ENCODE data around the gene CABP7.

The CABP7 gene

GRCh38 chr22:29710922-29711593 lies 8.7 kb upstream of the CABP7 start:
- Histone ChIP-seq H3K27ac (ENCODE audit: low read depth, low read length) (no peak overlapping the region), H3K9me3 (ENCODE audit: control insufficient read depth in 5 of 5, low read length in 5 of 5) (no peaks in the 10 kb centered on the region), H3K36me3 (ENCODE audit: control insufficient read depth in 5 of 5, insufficient read depth in 5 of 5, low read length in 5 of 5) (no peaks in the 10 kb centered on the region), H3K4me3 (ENCODE audit: low read depth in 1 of 5, low read length in 5 of 5) (no peak overlapping the region), H3K4me1 (ENCODE audit: control insufficient read depth in 5 of 5, insufficient read depth in 5 of 5, low read length in 5 of 5) (peaks cover 0 to 6% (median 0%) of the 10 kb centered on the region in 5 donors), H3K9ac (ENCODE audit: low read length in 5 of 5) (no peak overlapping the region), H3K27me3 (ENCODE audit: control insufficient read depth in 5 of 5, insufficient read depth in 4 of 5, low read length in 5 of 5) (peaks cover 19 to 51% (median 43%) of the 10 kb centered on the region in 5 donors)

GRCh38 chr22:29712119-29712518 lies 7.7 kb upstream of the CABP7 start:
- H3K9ac ChIP-seq (ENCODE audit: low read length in 5 of 5), result no peak overlapping the region
- peaks cover 13 to 41% (median 38%) of the 10 kb centered on the region in 5 donors for H3K27me3 ChIP-seq (ENCODE audit: control insufficient read depth in 5 of 5, insufficient read depth in 4 of 5, low read length in 5 of 5)
- H3K27ac ChIP-seq (ENCODE audit: low read depth, low read length), result no peak overlapping the region
- no peaks in the 10 kb centered on the region for H3K36me3 ChIP-seq (ENCODE audit: control insufficient read depth in 5 of 5, insufficient read depth in 5 of 5, low read length in 5 of 5)
- H3K4me1 ChIP-seq (ENCODE audit: control insufficient read depth in 5 of 5, insufficient read depth in 5 of 5, low read length in 5 of 5), result peaks cover 0 to 6% (median 0%) of the 10 kb centered on the region in 5 donors
- H3K9me3 ChIP-seq (ENCODE audit: control insufficient read depth in 5 of 5, low read length in 5 of 5), result no peaks in the 10 kb centered on the region
- H3K4me3 ChIP-seq (ENCODE audit: low read depth in 1 of 5, low read length in 5 of 5), result no peak overlapping the region

- Histone ChIP-seq H3K9me3 (ENCODE audit: control insufficient read depth in 5 of 5, low read length in 5 of 5) (no peaks in the 10 kb centered on the region), H3K4me1 (ENCODE audit: control insufficient read depth in 5 of 5, insufficient read depth in 5 of 5, low read length in 5 of 5) (peaks cover 0 to 6% (median 0%) of the 10 kb centered on the region in 5 donors), H3K9ac (ENCODE audit: low read length in 5 of 5) (no peak overlapping the region), H3K27ac (ENCODE audit: low read depth, low read length) (no peak overlapping the region), H3K4me3 (ENCODE audit: low read depth in 1 of 5, low read length in 5 of 5) (no peak overlapping the region), H3K27me3 (ENCODE audit: control insufficient read depth in 5 of 5, insufficient read depth in 4 of 5, low read length in 5 of 5) (peaks cover 15 to 42% (median 39%) of the 10 kb centered on the region in 5 donors), H3K36me3 (ENCODE audit: control insufficient read depth in 5 of 5, insufficient read depth in 5 of 5, low read length in 5 of 5) (no peaks in the 10 kb centered on the region)
These were observed 6.6 kb upstream of the CABP7 start for GRCh38 chr22:29713156-29713727.

GRCh38 chr22:29715240-29715639 lies 4.6 kb upstream of the CABP7 start:
- Histone ChIP-seq H3K9me3 (ENCODE audit: control insufficient read depth in 5 of 5, low read length in 5 of 5) (no peaks in the 10 kb centered on the region), H3K27me3 (ENCODE audit: control insufficient read depth in 5 of 5, insufficient read depth in 4 of 5, low read length in 5 of 5) (peaks cover 29 to 54% (median 46%) of the 10 kb centered on the region in 5 donors), H3K27ac (ENCODE audit: low read depth, low read length) (no peak overlapping the region), H3K9ac (ENCODE audit: low read length in 5 of 5) (no peak overlapping the region), H3K4me3 (ENCODE audit: low read depth in 1 of 5, low read length in 5 of 5) (no peak overlapping the region), H3K4me1 (ENCODE audit: control insufficient read depth in 5 of 5, insufficient read depth in 5 of 5, low read length in 5 of 5) (peaks cover 0 to 9% (median 3%) of the 10 kb centered on the region in 5 donors), H3K36me3 (ENCODE audit: control insufficient read depth in 5 of 5, insufficient read depth in 5 of 5, low read length in 5 of 5) (no peaks in the 10 kb centered on the region)

- Histone ChIP-seq H3K27me3 (ENCODE audit: control insufficient read depth in 5 of 5, insufficient read depth in 4 of 5, low read length in 5 of 5) (peaks cover 29 to 49% (median 43%) of the 10 kb centered on the region in 5 donors), H3K4me3 (ENCODE audit: low read depth in 1 of 5, low read length in 5 of 5) (no peak overlapping the region), H3K27ac (ENCODE audit: low read depth, low read length) (no peak overlapping the region), H3K9ac (ENCODE audit: low read length in 5 of 5) (no peak overlapping the region), H3K36me3 (ENCODE audit: control insufficient read depth in 5 of 5, insufficient read depth in 5 of 5, low read length in 5 of 5) (no peaks in the 10 kb centered on the region), H3K4me1 (ENCODE audit: control insufficient read depth in 5 of 5, insufficient read depth in 5 of 5, low read length in 5 of 5) (peaks cover 0 to 7% (median 3%) of the 10 kb centered on the region in 5 donors), H3K9me3 (ENCODE audit: control insufficient read depth in 5 of 5, low read length in 5 of 5) (no peaks in the 10 kb centered on the region)
These were observed 4.1 kb upstream of the CABP7 start for GRCh38 chr22:29715705-29716104.

- no peak overlapping the region for H3K27ac ChIP-seq (ENCODE audit: low read depth, low read length)
- no peaks in the 10 kb centered on the region for H3K36me3 ChIP-seq (ENCODE audit: control insufficient read depth in 5 of 5, insufficient read depth in 5 of 5, low read length in 5 of 5)
- H3K9me3 ChIP-seq (ENCODE audit: control insufficient read depth in 5 of 5, low read length in 5 of 5), result no peaks in the 10 kb centered on the region
- peaks cover 0 to 3% (median 3%) of the 10 kb centered on the region in 5 donors for H3K4me1 ChIP-seq (ENCODE audit: control insufficient read depth in 5 of 5, insufficient read depth in 5 of 5, low read length in 5 of 5)
- H3K4me3 ChIP-seq (ENCODE audit: low read depth in 1 of 5, low read length in 5 of 5), result no peak overlapping the region
- H3K9ac ChIP-seq (ENCODE audit: low read length in 5 of 5), result no peak overlapping the region
- peaks cover 34 to 55% (median 53%) of the 10 kb centered on the region in 5 donors for H3K27me3 ChIP-seq (ENCODE audit: control insufficient read depth in 5 of 5, insufficient read depth in 4 of 5, low read length in 5 of 5)
These were observed 2.8 kb upstream of the CABP7 start for GRCh38 chr22:29716814-29717545.

- Histone ChIP-seq H3K9ac (ENCODE audit: low read length in 5 of 5) (no peak overlapping the region), H3K4me1 (ENCODE audit: control insufficient read depth in 5 of 5, insufficient read depth in 5 of 5, low read length in 5 of 5) (peaks cover 0 to 3% (median 3%) of the 10 kb centered on the region in 5 donors), H3K9me3 (ENCODE audit: control insufficient read depth in 5 of 5, low read length in 5 of 5) (no peaks in the 10 kb centered on the region), H3K27ac (ENCODE audit: low read depth, low read length) (no peak overlapping the region), H3K27me3 (ENCODE audit: control insufficient read depth in 5 of 5, insufficient read depth in 4 of 5, low read length in 5 of 5) (peaks cover 37 to 62% (median 57%) of the 10 kb centered on the region in 5 donors), H3K4me3 (ENCODE audit: low read depth in 1 of 5, low read length in 5 of 5) (no peak overlapping the region), H3K36me3 (ENCODE audit: control insufficient read depth in 5 of 5, insufficient read depth in 5 of 5, low read length in 5 of 5) (no peaks in the 10 kb centered on the region)
These were observed 2.0 kb upstream of the CABP7 start for GRCh38 chr22:29717789-29718188.

- H3K9ac ChIP-seq (ENCODE audit: low read length in 5 of 5), result no peak overlapping the region
- no peaks in the 10 kb centered on the region for H3K9me3 ChIP-seq (ENCODE audit: control insufficient read depth in 5 of 5, low read length in 5 of 5)
- H3K27ac ChIP-seq (ENCODE audit: low read depth, low read length), result no peak overlapping the region
- H3K27me3 ChIP-seq (ENCODE audit: control insufficient read depth in 5 of 5, insufficient read depth in 4 of 5, low read length in 5 of 5), result peaks cover 37 to 61% (median 54%) of the 10 kb centered on the region in 5 donors
- peaks cover 0 to 3% (median 3%) of the 10 kb centered on the region in 5 donors for H3K4me1 ChIP-seq (ENCODE audit: control insufficient read depth in 5 of 5, insufficient read depth in 5 of 5, low read length in 5 of 5)
- no peaks in the 10 kb centered on the region for H3K36me3 ChIP-seq (ENCODE audit: control insufficient read depth in 5 of 5, insufficient read depth in 5 of 5, low read length in 5 of 5)
- no peak overlapping the region for H3K4me3 ChIP-seq (ENCODE audit: low read depth in 1 of 5, low read length in 5 of 5)
These were observed 579 bp upstream of the CABP7 start for GRCh38 chr22:29718949-29719898.

- peaks cover 0 to 3% (median 3%) of the 10 kb centered on the region in 5 donors for H3K4me1 ChIP-seq (ENCODE audit: control insufficient read depth in 5 of 5, insufficient read depth in 5 of 5, low read length in 5 of 5)
- no peak overlapping the region for H3K4me3 ChIP-seq (ENCODE audit: low read depth in 1 of 5, low read length in 5 of 5)
- H3K27ac ChIP-seq (ENCODE audit: low read depth, low read length), result no peak overlapping the region
These were observed 1.1 kb downstream of the CABP7 start for GRCh38 chr22:29720811-29721323.

More at GRCh38 chr22:29720811-29721323, 1.1 kb downstream of the CABP7 start:
- H3K27me3 ChIP-seq (ENCODE audit: control insufficient read depth in 5 of 5, insufficient read depth in 4 of 5, low read length in 5 of 5), result peaks cover 29 to 56% (median 51%) of the 10 kb centered on the region in 5 donors
- H3K36me3 ChIP-seq (ENCODE audit: control insufficient read depth in 5 of 5, insufficient read depth in 5 of 5, low read length in 5 of 5), result no peaks in the 10 kb centered on the region
- H3K9ac ChIP-seq (ENCODE audit: low read length in 5 of 5), result no peak overlapping the region
- no peaks in the 10 kb centered on the region for H3K9me3 ChIP-seq (ENCODE audit: control insufficient read depth in 5 of 5, low read length in 5 of 5)

All from subcutaneous abdominal adipose tissue (tissue), 5 donors.